ENCODE measurements around the gene BORCS5. TPM values are rescaled to one million over a fixed set of nuclear protein-coding genes. Genes with fewer than 3 reads are reported as not detected.

Gene BORCS5
- total RNA-seq, 1 donor from 2014 or later = 3.0 TPM

DNA sequence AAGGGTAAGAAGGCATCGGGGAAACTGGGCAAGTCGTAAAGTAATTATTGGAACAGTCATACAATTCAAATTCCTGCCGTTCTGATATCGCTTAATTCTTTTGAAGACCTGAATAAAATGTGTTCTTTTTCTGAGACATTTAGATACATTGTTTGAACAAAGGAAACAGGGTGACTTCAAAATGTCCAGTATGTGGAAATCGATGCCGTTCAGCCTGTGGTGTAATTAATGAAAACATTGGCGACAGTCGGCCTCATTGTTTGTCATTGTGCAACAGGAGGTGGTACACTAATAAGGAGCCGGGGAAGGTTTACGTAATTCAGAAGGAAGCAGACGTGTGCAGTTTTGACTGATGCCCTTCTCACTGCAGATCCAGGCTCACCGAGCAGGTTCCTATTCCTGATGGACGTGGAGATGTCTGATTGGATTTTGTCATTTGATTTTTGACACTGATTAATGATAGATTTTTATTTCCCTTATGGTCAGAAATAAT is 92.7 kb downstream of the BORCS5 start:
- Histone ChIP-seq H3K27me3 (no peaks in the 10 kb centered on the region), H3K36me3 (no peaks in the 10 kb centered on the region), H3K27ac (peak overlapping the region; percentile 42 to 60), H3K9me3 (no peaks in the 10 kb centered on the region), H3K4me3 (no peak overlapping the region), H3K4me1 (peaks cover 0 to 10% of the 10 kb centered on the region in 2 donors)
- TF ChIP-seq, protein P1, sequence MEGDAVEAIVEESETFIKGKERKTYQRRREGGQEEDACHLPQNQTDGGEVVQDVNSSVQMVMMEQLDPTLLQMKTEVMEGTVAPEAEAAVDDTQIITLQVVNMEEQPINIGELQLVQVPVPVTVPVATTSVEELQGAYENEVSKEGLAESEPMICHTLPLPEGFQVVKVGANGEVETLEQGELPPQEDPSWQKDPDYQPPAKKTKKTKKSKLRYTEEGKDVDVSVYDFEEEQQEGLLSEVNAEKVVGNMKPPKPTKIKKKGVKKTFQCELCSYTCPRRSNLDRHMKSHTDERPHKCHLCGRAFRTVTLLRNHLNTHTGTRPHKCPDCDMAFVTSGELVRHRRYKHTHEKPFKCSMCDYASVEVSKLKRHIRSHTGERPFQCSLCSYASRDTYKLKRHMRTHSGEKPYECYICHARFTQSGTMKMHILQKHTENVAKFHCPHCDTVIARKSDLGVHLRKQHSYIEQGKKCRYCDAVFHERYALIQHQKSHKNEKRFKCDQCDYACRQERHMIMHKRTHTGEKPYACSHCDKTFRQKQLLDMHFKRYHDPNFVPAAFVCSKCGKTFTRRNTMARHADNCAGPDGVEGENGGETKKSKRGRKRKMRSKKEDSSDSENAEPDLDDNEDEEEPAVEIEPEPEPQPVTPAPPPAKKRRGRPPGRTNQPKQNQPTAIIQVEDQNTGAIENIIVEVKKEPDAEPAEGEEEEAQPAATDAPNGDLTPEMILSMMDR (IDR thresholded peaks at IDR 0.05) = no peak
- DNase-seq (ENCODE audit: low spot score in 2 of 2) = peak in 1 of 2 donors; percentile 83
- intact Hi-C loops (cut with DNase I) = loop anchor here (10.0 kb wide), 1 partner anchor 245 kb away; the partner anchor contains the start of gene GPR19

GRCh38 chr12:12450043-12450471 is 93.2 kb downstream of the BORCS5 start:
- H3K36me3 ChIP-seq = no peaks in the 10 kb centered on the region
- intact Hi-C loops (cut with DNase I) = no loop called here
- no peak for DNase-seq (ENCODE audit: low spot score in 2 of 2)
- peak overlapping the region in 1 of 2 donors; percentile 14 for H3K27ac ChIP-seq
- no peaks in the 10 kb centered on the region for H3K27me3 ChIP-seq
- TF ChIP-seq, protein P1 (IDR thresholded peaks at IDR 0.05) = no peak
- H3K9me3 ChIP-seq = no peaks in the 10 kb centered on the region
- no peak overlapping the region for H3K4me3 ChIP-seq
- H3K4me1 ChIP-seq = peaks cover 0 to 10% of the 10 kb centered on the region in 2 donors

- intact Hi-C loops (cut with DNase I) = no loop called here
- H3K4me3 ChIP-seq = no peak overlapping the region
- H3K4me1 ChIP-seq = peaks cover 0 to 10% of the 10 kb centered on the region in 2 donors
- TF ChIP-seq, protein P1 (IDR thresholded peaks at IDR 0.05) = no peak
- H3K27ac ChIP-seq = no peak overlapping the region
- H3K9me3 ChIP-seq = no peaks in the 10 kb centered on the region
- DNase-seq (ENCODE audit: low spot score in 2 of 2) = no peak
- H3K36me3 ChIP-seq = no peaks in the 10 kb centered on the region
- no peaks in the 10 kb centered on the region for H3K27me3 ChIP-seq
Measured at GRCh38 chr12:12451098-12451497, 94.2 kb downstream of the BORCS5 start.

- DNase-seq (ENCODE audit: low spot score in 2 of 2) = no peak
Measured at GRCh38 chr12:12452326-12452902, 95.5 kb downstream of the BORCS5 start.

GRCh38 chr12:12453635-12454034 is 96.8 kb downstream of the BORCS5 start:
- Histone ChIP-seq H3K4me3 (no peak overlapping the region), H3K4me1 (peaks cover 0 to 4% of the 10 kb centered on the region in 2 donors), H3K27me3 (no peaks in the 10 kb centered on the region), H3K27ac (no peak overlapping the region), H3K9me3 (no peaks in the 10 kb centered on the region), H3K36me3 (no peaks in the 10 kb centered on the region)
- intact Hi-C loops (cut with DNase I) = no loop called here
- TF ChIP-seq, protein P1 (IDR thresholded peaks at IDR 0.05) = no peak
- no peak for DNase-seq (ENCODE audit: low spot score in 2 of 2)

More at GRCh38 chr12:12452326-12452902, 95.5 kb downstream of the BORCS5 start:
- TF ChIP-seq, protein P1 (IDR thresholded peaks at IDR 0.05) = no peak
- peaks cover 0 to 5% of the 10 kb centered on the region in 2 donors for H3K4me1 ChIP-seq
- intact Hi-C loops (cut with DNase I) = no loop called here
- no peak overlapping the region for H3K27ac ChIP-seq
- no peak overlapping the region for H3K4me3 ChIP-seq
- no peaks in the 10 kb centered on the region for H3K27me3 ChIP-seq
- no peaks in the 10 kb centered on the region for H3K9me3 ChIP-seq
- H3K36me3 ChIP-seq = no peaks in the 10 kb centered on the region
